ENCODE data around the gene GPR18.

GPR18 gene, protein sequence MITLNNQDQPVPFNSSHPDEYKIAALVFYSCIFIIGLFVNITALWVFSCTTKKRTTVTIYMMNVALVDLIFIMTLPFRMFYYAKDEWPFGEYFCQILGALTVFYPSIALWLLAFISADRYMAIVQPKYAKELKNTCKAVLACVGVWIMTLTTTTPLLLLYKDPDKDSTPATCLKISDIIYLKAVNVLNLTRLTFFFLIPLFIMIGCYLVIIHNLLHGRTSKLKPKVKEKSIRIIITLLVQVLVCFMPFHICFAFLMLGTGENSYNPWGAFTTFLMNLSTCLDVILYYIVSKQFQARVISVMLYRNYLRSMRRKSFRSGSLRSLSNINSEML

GRCh38 chr13:99258210-99258860, at the start of gene GPR18:
GPR18 (minus strand) TSS chr13:99258379; CDS start chr13:99255872, 2,507 bp downstream.
- no peak for DNase-seq (ENCODE audit: low read depth in 2 of 2)

GRCh38 chr13:99307648-99308339, 49.6 kb upstream of the GPR18 start:
- peak in 1 of 2 donors; percentile 51 for DNase-seq (ENCODE audit: low read depth in 2 of 2)

GRCh38 chr13:99307247-99307646, 49.1 kb upstream of the GPR18 start, which contains the start of gene GPR183:
GPR183 (minus strand) TSS chr13:99307399; CDS start chr13:99296145, 11,254 bp downstream.
- DNase-seq (ENCODE audit: low read depth in 2 of 2), result no peak

GRCh38 chr13:99305566-99305965, 47.4 kb upstream of the GPR18 start:
- DNase-seq (ENCODE audit: low read depth in 2 of 2), result no peak

DNA sequence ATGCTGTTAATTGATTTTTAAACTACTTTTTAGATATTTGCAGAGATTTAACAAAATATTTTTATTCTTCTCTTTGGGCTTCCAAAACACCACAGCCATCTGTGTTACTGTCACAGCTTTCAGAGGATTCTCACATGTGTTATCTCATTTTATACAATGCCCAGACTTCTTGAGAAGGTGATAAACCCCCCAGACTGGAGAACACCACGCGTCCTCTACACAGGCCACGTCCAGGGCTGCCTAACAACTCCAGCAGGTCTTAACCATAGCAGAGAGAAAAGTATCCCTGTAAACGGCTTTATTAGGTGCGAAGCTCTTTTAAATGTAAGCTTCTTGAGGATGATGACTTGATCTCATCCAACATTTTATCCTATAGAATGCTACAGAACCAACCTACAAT, 47.0 kb upstream of the GPR18 start:
- DNase-seq (ENCODE audit: low read depth in 2 of 2), result no peak

DNA sequence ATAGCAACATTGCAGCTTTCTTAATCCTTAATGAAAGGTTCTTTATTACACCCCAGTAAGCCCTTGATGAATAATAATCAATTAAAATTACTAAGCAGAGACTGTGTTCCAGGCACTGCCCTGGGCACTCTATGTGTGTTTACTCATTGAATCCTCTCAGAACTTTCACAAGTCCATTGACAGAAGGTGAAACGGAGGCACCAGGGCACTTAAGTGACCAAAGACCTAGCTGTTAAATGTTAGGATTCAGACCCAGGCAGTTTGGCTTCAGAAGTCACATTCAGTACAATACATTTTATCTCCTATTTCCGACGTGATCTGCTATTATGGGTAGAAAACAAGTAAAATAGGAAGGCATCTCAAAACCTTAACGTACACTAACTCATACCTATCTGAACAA, 46.4 kb upstream of the GPR18 start:
- DNase-seq (ENCODE audit: low read depth in 2 of 2), result no peak

DNA sequence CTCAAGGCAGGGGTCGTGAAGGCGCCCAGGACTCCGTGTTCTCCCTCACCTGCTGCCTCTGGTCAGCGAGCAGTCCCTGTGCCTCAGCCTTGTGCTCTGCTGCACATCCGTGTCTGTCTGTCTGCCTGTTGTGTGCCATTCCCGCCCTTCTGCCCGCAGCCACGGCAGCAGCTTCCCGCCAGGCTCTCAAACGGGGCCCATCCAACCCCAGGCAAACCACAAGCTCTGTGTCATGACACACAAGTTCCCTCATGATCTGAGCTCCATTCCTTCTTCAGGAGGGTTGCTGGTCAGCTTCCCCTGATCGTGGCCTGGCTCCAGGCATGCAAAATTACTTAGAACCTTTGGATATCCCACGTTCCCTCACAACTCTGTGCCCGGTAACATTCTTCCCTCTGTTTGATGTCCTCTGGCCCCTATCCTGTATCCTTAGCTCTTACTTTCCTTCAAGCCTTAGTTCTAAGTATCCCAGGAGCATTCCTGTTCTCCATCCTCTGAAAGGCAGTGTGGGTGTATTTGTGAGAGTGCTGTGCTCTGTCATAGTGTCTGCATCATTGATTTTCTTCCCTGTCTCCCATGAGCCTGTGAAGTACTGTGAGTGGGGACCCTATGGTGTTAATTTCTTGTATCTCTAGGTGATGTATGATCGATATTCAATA, 45.8 kb upstream of the GPR18 start:
- DNase-seq (ENCODE audit: low read depth in 2 of 2), result no peak

- DNase-seq (ENCODE audit: low read depth in 2 of 2), result no peak
Observed at GRCh38 chr13:99302637-99303505, 44.7 kb upstream of the GPR18 start.

DNA sequence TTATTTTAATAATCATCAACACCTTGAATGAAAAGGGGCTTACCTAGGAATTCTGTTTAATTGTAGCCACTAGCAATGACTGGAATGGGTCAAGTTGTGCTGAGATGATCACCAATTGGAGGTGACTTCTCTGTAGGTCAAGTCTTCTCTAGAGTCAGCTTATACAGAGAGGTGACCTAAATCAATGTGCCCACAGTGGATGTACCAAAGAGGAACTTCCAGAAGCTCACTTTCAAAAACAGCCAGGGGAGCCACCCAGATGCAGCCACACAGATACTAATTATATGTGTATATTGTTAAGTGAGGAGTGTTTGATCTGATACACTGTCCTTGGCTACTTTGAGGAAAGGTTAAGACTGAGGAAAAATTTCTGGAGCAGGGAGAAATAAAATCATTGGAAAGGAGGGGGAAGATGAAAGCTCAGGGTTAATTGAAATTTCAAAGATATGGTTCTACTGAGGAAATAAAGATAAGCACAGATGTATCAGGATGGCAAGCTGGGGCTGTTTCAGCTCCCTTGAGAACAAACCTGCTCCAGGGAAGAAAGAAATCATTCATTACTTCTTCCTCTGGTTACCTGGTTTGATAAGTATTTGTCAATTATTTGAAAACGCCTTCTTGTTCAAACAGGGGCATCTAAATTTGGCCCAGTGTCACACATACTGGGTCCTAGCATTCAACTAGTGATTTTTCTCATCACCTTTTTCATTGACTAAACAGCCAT, 43.9 kb upstream of the GPR18 start:
- no peak for DNase-seq (ENCODE audit: low read depth in 2 of 2)

DNA sequence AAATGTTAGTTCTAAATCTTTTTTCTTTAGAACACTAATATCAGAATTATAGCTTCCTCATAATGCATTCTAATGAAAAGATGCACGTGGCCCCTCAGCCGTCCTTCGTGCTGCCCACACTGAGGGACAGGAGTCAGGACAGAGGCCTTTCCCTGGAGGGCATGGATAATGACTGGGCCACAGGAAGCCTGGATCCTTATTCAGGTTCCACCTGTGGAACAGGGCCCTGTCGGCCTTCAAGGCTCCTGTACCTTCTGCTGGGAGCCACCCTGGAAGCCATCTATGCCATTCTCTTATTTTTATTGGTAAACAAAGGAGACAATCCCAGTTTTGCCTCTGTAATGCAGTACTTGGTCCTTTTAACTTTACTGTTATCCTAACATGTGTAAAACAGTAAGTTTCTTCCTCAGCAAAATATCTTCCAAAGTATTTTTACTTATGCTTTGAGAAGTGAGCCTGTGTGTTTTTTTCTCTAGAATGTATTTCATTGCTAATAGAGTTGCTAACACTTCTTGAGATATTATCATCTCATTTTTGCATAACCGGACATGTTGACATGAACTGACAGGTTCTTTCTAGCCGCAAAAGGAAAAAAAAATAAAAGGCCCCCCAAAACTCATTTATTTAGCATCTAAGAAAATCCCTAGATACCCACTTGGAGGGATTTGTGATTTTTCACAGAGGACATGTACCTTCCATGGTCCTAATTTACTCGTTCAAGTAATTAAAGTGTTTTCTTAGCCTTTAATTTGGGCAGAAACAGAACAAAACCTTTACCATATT, 43.1 kb upstream of the GPR18 start:
- DNase-seq (ENCODE audit: low read depth in 2 of 2), result no peak

DNA sequence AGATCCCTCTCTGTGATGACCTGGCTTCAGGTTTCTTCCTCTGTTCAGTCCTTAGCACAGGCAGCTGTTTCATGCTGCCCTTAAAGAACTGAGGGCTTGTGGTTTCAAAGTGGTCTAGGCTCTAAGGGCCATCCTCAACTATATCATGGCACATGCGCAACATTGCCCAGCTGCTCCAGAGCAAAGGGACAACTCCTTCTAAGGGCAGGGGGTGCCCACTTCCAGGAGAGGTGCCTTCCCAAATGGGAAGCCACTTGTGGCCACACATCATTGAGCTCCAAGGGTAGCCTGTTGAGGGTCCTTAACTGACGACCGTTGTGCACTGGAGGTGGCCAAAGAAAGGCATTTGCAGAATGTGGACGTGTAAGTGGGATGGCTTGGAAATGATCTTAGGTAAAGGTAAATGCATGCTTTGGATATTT, 41.8 kb upstream of the GPR18 start:
- no peak for DNase-seq (ENCODE audit: low read depth in 2 of 2)

GRCh38 chr13:99299256-99299919, 41.2 kb upstream of the GPR18 start:
- DNase-seq (ENCODE audit: low read depth in 2 of 2), result no peak

GRCh38 chr13:99298056-99298455, 39.9 kb upstream of the GPR18 start:
- no peak for DNase-seq (ENCODE audit: low read depth in 2 of 2)

DNA sequence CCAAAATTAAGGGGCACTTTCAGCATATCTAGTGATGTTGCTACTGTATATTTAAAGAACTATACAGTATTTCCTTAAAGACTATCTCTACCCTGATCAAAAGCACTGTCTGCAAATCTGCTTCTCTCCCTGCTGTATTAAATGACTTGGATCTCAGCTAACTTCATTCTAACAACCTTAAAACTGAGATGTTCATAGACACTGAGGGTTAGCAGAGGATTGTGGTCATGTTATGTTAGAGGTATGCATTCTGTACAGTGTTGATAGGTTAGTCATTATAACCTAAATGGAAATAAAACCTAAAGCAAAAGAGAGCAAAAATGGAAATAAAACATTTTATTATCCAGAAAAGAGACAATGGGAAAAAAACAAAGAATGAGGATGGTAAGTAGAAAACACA, 39.2 kb upstream of the GPR18 start:
- DNase-seq (ENCODE audit: low read depth in 2 of 2), result no peak

DNA sequence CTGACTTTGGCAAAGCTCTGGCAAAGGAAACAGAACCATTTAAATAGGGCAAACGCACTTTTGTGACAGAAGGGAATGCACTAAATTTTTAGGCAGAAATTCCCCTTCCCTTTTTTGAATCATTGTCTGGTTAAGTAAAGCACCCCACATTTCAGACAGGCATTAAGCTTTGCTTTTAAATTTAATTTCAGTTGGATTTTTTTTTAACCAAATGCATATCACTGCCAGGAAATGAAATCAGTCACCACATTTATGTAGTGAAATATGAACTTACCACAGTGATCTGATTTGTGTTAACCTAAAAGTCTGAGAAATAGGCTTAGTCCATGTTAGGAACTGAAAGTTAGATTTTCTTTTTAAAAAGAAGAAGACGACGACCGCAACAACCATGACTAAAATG, 38.2 kb upstream of the GPR18 start:
- DNase-seq (ENCODE audit: low read depth in 2 of 2), result no peak

- no peak for DNase-seq (ENCODE audit: low read depth in 2 of 2)
Observed at GRCh38 chr13:99295488-99296252, 37.5 kb upstream of the GPR18 start.

DNA sequence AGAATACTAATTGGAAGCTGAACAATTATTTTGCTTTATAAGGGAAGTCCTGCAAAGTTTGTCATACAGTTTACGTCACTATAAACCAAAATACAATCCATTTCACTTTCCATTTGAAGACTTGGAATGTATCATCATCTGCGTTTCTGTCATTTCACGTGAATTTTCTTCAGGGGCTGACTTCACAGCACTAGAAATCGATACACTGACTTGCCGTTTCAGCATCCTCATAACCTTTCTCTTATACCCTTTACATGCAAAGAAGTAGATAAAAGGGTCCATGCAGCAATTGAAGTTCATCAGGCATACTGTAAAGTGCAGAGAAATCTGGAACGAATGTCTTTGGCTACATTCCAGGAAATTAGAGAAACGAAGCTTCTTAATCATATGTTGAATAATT, 36.8 kb upstream of the GPR18 start:
- no peak for DNase-seq (ENCODE audit: low read depth in 2 of 2)

- no peak for DNase-seq (ENCODE audit: low read depth in 2 of 2)
Observed at GRCh38 chr13:99294198-99294597, 36.0 kb upstream of the GPR18 start.

Measured in stimulated activated CD8-positive, alpha-beta memory T cell treated with anti-CD3 and anti-CD28 coated beads, Interleukin-15, amount 100 ng/mL, for 4 hours (primary cell).